ENCODE measurements around the gene RTL5.

DNA sequence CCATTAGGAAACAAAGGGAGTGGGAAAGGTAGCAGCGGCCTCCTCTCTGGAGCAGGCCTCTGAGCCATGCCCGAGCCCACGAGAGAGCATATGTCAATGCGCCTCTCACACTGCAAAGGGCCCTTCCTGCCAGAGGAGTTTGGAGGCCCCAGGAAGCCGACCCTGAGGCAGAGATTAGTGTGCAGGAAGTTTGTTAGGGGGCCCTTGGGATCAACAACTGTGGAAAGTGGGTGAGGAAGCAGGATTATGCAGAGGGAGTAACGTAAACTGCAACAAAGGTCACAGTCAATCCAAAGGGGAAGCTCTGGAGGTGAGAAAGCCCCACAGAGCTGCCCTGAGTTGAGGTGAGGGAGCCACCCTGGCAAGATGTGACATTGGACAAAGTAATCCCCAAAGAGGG, 17.4 kb downstream of the RTL5 start:
- TF ChIP-seq, protein P1, sequence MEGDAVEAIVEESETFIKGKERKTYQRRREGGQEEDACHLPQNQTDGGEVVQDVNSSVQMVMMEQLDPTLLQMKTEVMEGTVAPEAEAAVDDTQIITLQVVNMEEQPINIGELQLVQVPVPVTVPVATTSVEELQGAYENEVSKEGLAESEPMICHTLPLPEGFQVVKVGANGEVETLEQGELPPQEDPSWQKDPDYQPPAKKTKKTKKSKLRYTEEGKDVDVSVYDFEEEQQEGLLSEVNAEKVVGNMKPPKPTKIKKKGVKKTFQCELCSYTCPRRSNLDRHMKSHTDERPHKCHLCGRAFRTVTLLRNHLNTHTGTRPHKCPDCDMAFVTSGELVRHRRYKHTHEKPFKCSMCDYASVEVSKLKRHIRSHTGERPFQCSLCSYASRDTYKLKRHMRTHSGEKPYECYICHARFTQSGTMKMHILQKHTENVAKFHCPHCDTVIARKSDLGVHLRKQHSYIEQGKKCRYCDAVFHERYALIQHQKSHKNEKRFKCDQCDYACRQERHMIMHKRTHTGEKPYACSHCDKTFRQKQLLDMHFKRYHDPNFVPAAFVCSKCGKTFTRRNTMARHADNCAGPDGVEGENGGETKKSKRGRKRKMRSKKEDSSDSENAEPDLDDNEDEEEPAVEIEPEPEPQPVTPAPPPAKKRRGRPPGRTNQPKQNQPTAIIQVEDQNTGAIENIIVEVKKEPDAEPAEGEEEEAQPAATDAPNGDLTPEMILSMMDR (IDR thresholded peaks at IDR 0.05; ENCODE audit: borderline replicate concordance, extremely low read depth, low read length, poor library complexity, severe bottlenecking): no peak
- no peak for TF ChIP-seq EZH2 (IDR thresholded peaks at IDR 0.05; ENCODE audit: borderline replicate concordance, low read depth, low read length, severe bottlenecking)

Measured in DND-41 (cell line).